Fibroblast of mammary gland (primary cell): ENCODE data around the gene EPHA3.
A peak's percentile ranks its signal among the peaks of the same experiment; 100 is the strongest.
"Not testable (repeated sequence)": the region's sequence is repeated elsewhere in the genome, so short reads cannot be mapped to it uniquely, and the experiment has no call there.

ENCODE experiments used
- DNase-seq: peaks from one replicate; pipeline ENCODE4 v3.0.0-alpha.2; 2010; ENCODE audit warnings: low read depth
- H3K4me3 ChIP-seq: 2 replicates; pipeline ENCODE4 v1.5.1; 2011; ENCODE audit warnings: low read depth, mild to moderate bottlenecking, low read length, moderate library complexity; ENCODE audit not compliant: control insufficient read depth
- TF ChIP-seq, protein P1 (sequence below): conservative IDR thresholded peaks from 2 replicates; pipeline ENCODE4 v1.5.1; 2011; ENCODE audit warnings: low read depth, low read length, inconsistent platforms; ENCODE audit not compliant: control insufficient read depth, insufficient read depth

The EPHA3 gene

GRCh38 chr3:89332386-89332785, 225.0 kb downstream of the EPHA3 start:
- DNase-seq, result no peak
- no peak overlapping the region for H3K4me3 ChIP-seq
- TF ChIP-seq, protein P1, sequence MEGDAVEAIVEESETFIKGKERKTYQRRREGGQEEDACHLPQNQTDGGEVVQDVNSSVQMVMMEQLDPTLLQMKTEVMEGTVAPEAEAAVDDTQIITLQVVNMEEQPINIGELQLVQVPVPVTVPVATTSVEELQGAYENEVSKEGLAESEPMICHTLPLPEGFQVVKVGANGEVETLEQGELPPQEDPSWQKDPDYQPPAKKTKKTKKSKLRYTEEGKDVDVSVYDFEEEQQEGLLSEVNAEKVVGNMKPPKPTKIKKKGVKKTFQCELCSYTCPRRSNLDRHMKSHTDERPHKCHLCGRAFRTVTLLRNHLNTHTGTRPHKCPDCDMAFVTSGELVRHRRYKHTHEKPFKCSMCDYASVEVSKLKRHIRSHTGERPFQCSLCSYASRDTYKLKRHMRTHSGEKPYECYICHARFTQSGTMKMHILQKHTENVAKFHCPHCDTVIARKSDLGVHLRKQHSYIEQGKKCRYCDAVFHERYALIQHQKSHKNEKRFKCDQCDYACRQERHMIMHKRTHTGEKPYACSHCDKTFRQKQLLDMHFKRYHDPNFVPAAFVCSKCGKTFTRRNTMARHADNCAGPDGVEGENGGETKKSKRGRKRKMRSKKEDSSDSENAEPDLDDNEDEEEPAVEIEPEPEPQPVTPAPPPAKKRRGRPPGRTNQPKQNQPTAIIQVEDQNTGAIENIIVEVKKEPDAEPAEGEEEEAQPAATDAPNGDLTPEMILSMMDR, result no peak

GRCh38 chr3:89332793-89333192, 225.4 kb downstream of the EPHA3 start:
- H3K4me3 ChIP-seq, result no peak overlapping the region
- no peak for DNase-seq
- TF ChIP-seq, protein P1, result no peak

DNA sequence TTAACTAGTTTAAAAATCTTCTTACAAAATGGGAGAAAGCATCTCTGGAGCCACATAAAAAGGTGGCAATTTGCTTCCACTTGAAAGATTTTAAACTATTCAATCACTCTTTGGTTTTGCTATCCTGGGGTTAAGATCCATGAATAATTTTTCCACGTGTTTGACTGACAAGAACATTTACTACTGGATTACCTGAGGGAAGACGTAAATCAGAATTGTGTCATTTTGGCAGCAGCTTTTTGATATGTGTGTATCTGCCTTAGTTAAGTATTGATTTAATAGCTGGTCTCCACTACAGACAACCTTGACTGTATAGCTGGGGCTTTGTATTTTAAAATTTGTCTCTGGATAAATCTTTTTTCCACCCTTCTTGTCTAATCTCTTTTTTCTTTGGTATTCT, 228.3 kb downstream of the EPHA3 start:
- H3K4me3 ChIP-seq, result no peak overlapping the region
- TF ChIP-seq, protein P1, result no peak
- DNase-seq, result no peak

DNA sequence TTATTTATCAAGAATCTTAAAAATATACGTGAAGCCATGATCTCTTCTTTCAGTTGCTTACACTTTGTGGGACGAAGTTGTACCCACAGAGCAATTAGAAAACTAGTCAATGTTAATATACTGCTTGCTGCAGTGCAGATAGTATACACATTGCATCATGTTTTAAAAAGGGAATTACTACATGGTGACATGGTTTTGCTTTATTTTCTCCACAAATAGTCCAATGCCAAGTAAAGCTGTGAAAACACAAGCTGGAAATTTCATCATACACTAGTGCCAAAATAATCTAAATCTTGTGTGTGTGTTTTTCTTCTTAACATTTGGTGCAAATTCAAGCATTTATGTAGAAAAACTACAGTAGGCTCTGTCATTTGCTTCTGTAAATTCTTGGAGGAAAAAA, 233.0 kb downstream of the EPHA3 start:
- DNase-seq, result no peak
- TF ChIP-seq, protein P1, result no peak
- H3K4me3 ChIP-seq, result no peak overlapping the region

GRCh38 chr3:89344076-89344475, 236.7 kb downstream of the EPHA3 start:
- TF ChIP-seq, protein P1, result no peak
- H3K4me3 ChIP-seq, result no peak overlapping the region

DNA sequence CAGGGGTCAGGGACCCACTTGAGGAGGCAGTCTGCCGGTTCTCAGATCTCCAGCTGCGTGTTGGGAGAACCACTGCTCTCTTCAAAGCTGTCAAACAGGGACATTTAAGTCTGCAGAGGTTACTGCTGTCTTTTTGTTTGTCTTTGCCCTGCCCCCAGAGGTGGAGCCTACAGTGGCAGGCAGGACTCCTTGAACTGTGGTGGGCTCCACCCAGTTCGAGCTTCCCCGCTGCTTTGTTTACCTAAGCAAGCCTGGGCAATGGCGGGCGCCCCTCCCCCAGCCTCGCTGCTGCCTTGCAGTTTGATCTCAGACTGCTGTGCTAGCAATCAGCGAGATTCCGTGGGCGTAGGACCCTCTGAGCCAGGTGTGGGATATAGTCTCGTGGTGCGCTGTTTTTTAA, 243.5 kb downstream of the EPHA3 start:
- DNase-seq, H3K4me3 ChIP-seq: not testable (repeated sequence)

More at GRCh38 chr3:89344076-89344475, 236.7 kb downstream of the EPHA3 start:
- DNase-seq, result no peak

DNA sequence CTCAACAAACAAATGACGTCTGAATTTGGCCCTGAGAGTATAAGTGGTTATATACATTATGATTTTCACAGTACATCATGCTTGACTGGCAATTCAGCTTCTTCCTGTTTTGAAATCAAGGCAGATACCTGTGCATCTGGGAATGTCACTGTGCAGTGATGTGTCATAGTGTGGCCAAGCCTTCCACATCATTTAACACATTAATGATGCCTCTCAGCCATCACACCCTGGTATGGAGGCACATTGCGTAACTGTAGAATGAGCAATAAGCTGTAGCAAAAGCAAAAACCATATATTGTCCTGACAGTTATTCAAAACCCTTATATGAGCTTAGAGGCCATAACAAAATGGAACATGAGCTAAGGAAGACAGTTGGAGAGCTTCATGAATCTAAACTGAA, 246.0 kb downstream of the EPHA3 start:
- H3K4me3 ChIP-seq, result no peak overlapping the region
- TF ChIP-seq, protein P1, result no peak
- DNase-seq, result peak; percentile 14
